Tibial artery (tissue), 4 donors: Measurements from ENCODE around the gene RAB42.
"Not testable (repeated sequence)": the region's sequence is repeated elsewhere in the genome, so short reads cannot be mapped to it uniquely, and the experiment has no call there.

Experiments used
- DNase-seq, 2 donors: peaks; one replicate each; pipeline ENCODE4 v3.0.0-alpha.2; 2019
- H3K27ac ChIP-seq, 2 donors: fragments of 200-600 bp; sonication (generic) in 1 of 2; 1 replicate in 1 of 2; 2 replicates in 1 of 2; pipeline ENCODE4 v1.5.1; 2018 to 2019; ENCODE audit warnings: mild to moderate bottlenecking in 1 of 2
- H3K27me3 ChIP-seq, 2 donors: fragments of 200-600 bp; sonication (generic) in 1 of 2; one replicate each; pipeline versions ENCODE4 v1.5.1 to v1.6.0; 2016 to 2019
- H3K36me3 ChIP-seq, 3 donors: fragments of 200-600 bp; sonication (generic) in 2 of 3; one replicate each; pipeline ENCODE4 v1.5.1; 2016 to 2019; ENCODE audit warnings: mild to moderate bottlenecking in 2 of 3
- H3K4me1 ChIP-seq, 4 donors: fragments of 200-600 bp; sonication (generic) in 2 of 4; 1 replicate in 3 of 4; 2 replicates in 1 of 4; pipeline ENCODE4 v1.5.1; 2016 to 2019
- H3K4me3 ChIP-seq, 2 donors: fragments of 200-600 bp; sonication (generic) in 1 of 2; 1 replicate in 1 of 2; 2 replicates in 1 of 2; pipeline ENCODE4 v1.5.1; 2018 to 2019; ENCODE audit warnings: mild to moderate bottlenecking in 2 of 2
- H3K9me3 ChIP-seq, 3 donors: fragments of 200-600 bp; sonication (generic) in 1 of 3; one replicate each; pipeline ENCODE4 v1.5.1; 2016 to 2019
- intact Hi-C: fragments of 100-400 bp; cut with DNase I; formaldehyde crosslinking; loops from one replicate; pipeline ENCODE4 v1.15.0; 2023; ENCODE audit warnings: low total_unique reads
- TF ChIP-seq, protein P1 (sequence below), 2 experiments: fragments of 200-600 bp in 1 of 2; fragments of 450-650 bp in 1 of 2; IDR thresholded peaks; one replicate each; pipeline ENCODE4 v1.5.1; 2017 to 2019; ENCODE audit warnings: antibody characterized with exemption in 2 of 2, mild to moderate bottlenecking in 1 of 2, moderate library complexity in 1 of 2

RAB42 gene

DNA sequence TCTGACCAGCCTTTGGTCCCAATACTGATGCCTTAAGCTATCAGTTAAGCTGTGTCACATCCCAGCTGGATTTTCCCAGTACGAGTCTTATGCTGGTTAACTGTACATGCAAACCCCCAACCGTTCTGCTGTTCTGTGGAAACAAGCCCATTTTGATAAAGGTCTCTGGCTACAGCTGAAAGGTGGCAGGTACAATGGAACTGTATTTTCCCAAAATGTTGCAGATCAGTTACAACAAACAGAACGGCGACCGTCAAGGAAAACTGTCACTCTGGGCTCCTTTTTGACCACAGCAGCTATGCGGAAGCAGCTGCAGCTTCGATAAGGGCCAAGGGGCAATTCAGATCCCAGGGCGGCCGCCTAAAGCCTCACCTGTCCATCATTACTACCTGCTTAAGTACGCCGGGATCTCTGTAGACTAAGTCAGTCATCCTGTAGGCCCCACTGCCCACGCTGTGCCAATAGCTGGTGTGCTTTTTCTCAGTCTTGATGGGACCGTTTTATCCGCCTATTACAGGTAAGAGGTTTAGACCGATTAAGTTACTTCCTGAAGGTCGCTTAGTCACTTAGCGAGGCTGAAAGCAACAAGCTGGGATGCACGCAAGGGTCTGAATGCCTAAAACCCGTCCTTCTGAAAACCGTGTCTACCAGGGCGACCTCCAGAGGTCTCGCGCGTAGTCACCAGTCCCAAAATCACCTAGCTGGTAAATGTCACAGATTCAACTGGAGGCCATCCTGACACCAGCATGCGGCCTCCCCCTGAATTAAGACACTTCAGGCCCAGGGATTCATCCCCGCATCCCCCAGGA lies 11.1 kb upstream of the RAB42 start:
- TF ChIP-seq, protein P1, sequence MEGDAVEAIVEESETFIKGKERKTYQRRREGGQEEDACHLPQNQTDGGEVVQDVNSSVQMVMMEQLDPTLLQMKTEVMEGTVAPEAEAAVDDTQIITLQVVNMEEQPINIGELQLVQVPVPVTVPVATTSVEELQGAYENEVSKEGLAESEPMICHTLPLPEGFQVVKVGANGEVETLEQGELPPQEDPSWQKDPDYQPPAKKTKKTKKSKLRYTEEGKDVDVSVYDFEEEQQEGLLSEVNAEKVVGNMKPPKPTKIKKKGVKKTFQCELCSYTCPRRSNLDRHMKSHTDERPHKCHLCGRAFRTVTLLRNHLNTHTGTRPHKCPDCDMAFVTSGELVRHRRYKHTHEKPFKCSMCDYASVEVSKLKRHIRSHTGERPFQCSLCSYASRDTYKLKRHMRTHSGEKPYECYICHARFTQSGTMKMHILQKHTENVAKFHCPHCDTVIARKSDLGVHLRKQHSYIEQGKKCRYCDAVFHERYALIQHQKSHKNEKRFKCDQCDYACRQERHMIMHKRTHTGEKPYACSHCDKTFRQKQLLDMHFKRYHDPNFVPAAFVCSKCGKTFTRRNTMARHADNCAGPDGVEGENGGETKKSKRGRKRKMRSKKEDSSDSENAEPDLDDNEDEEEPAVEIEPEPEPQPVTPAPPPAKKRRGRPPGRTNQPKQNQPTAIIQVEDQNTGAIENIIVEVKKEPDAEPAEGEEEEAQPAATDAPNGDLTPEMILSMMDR (IDR thresholded peaks at IDR 0.05), result no peak
- peak in 1 of 2 donors; percentile 67 for DNase-seq
- intact Hi-C loops, result no loop called here
- H3K27me3 ChIP-seq, result no peaks in the 10 kb centered on the region
- H3K4me1 ChIP-seq, result peaks cover 0 to 31% (median 16%) of the 10 kb centered on the region in 4 donors
- peak overlapping the region; percentile 81 to 88 for H3K27ac ChIP-seq
- H3K36me3 ChIP-seq, result peaks cover 33 to 43% (median 40%) of the 10 kb centered on the region in 3 donors
- H3K4me3 ChIP-seq, result peak overlapping the region; percentile 87 to 95
- no peaks in the 10 kb centered on the region for H3K9me3 ChIP-seq

DNA sequence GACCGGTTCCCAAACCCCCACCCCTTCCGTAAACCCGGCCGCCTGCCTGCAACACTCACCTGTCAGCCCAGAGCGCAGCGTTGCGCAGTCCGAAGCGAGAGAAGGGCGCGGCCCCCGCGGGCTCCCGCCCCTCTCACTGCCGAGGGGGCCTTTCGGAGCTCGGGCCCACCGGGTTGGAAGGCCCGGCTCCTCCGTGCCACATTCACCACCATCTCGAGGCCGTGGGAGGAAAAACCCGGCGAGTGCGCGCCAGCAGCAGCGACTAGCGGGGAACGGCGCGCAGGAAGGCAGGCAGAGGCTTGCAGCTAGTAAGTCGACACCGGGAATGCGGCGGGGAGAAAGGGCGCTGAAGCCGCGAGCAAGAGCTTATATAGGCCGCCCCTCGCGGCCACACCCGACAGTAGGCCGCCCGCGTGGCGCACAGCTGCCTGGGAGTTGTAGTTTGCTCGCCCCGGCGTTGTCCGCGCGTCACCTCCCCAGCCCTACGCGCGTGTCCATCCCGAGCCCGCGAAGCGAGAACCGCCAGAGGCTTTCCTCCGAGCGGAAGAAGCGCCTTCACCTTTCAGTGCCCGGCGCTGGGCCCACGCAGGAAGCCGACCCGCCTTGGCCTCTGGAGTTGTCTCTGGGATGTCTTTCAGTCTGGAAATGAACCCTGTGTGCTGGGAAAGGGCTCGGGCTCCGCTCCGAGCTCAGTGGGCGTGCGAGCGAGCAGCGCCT lies 10.4 kb upstream of the RAB42 start:
- H3K4me1 ChIP-seq, result peaks cover 0 to 31% (median 16%) of the 10 kb centered on the region in 4 donors
- H3K4me3 ChIP-seq, result peak overlapping the region; percentile 87 to 95
- H3K27ac ChIP-seq, result peak overlapping the region; percentile 81 to 88
- intact Hi-C loops, result no loop called here
- TF ChIP-seq, protein P1 (IDR thresholded peaks at IDR 0.05), result peak in 1 of 2 experiments; percentile 45
- H3K36me3 ChIP-seq, result peaks cover 30 to 35% (median 33%) of the 10 kb centered on the region in 3 donors
- no peaks in the 10 kb centered on the region for H3K9me3 ChIP-seq
- peak; percentile 96 to 98 for DNase-seq
- no peaks in the 10 kb centered on the region for H3K27me3 ChIP-seq

GRCh38 chr1:28582248-28582615 lies 9.8 kb upstream of the RAB42 start:
- intact Hi-C loops, result no loop called here
- H3K36me3 ChIP-seq, result peaks cover 25 to 30% (median 28%) of the 10 kb centered on the region in 3 donors
- peak in 1 of 2 donors; percentile 26 for DNase-seq
- peak overlapping the region; percentile 81 to 88 for H3K27ac ChIP-seq
- H3K4me3 ChIP-seq, result peak overlapping the region; percentile 87 to 95
- TF ChIP-seq, protein P1 (IDR thresholded peaks at IDR 0.05), result no peak
- H3K4me1 ChIP-seq, result peaks cover 0 to 31% (median 16%) of the 10 kb centered on the region in 4 donors
- no peaks in the 10 kb centered on the region for H3K27me3 ChIP-seq
- no peaks in the 10 kb centered on the region for H3K9me3 ChIP-seq

DNA sequence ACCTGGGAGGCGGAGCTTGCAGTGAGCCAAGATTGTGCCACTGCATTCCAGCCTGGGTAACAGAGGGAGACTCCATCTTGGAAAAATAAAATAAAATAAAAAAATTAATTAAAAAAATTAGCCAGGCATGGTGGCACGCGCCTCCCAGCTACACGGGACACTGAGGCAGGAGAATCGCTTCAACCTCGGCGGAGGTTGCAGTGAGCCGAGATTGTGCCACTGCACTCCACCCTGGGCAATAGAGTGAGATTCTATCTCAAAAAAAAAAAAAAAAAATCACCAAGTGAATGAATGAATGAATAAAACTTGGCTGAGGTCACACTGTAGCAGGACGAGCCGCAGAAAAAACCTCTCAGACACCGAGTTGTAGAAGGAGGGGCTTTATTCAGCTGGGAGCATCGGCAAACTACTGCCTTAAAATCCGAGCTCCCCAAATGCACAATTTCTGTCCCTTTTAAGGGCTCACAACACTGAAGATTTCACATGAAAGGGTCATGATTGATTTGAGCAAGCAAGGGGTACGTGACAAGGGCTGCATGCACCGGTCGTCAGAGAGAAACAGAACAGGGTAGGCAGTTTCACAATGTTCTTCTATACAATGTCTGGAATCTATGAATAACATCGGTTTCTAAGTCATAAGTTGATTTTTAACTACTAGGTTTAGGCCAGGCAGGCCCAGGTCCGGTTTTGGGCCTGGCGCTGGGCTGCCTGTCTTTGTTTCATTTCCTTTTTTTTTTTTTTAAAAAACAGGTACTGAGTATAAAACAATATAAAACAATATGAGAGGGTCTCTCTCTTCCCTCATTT lies 5.3 kb upstream of the RAB42 start:
- H3K9me3 ChIP-seq, intact Hi-C loops, H3K27me3 ChIP-seq, H3K4me3 ChIP-seq, H3K27ac ChIP-seq, DNase-seq, H3K36me3 ChIP-seq: not testable (repeated sequence)
- H3K4me1 ChIP-seq, result peaks cover 0 to 11% (median 3%) of the 10 kb centered on the region in 4 donors

GRCh38 chr1:28592321-28593071 lies 431 bp downstream of the RAB42 start:
- no peak for DNase-seq
- peak overlapping the region; percentile 52 to 63 for H3K4me3 ChIP-seq
- no peaks in the 10 kb centered on the region for H3K36me3 ChIP-seq
- TF ChIP-seq, protein P1 (IDR thresholded peaks at IDR 0.05), result no peak
- peak overlapping the region in 1 of 2 donors; percentile 30 for H3K27ac ChIP-seq
- peaks cover 0 to 15% (median 8%) of the 10 kb centered on the region in 4 donors for H3K4me1 ChIP-seq
- intact Hi-C loops, result no loop called here
- H3K27me3 ChIP-seq, result no peaks in the 10 kb centered on the region
- H3K9me3 ChIP-seq, result no peaks in the 10 kb centered on the region

DNA sequence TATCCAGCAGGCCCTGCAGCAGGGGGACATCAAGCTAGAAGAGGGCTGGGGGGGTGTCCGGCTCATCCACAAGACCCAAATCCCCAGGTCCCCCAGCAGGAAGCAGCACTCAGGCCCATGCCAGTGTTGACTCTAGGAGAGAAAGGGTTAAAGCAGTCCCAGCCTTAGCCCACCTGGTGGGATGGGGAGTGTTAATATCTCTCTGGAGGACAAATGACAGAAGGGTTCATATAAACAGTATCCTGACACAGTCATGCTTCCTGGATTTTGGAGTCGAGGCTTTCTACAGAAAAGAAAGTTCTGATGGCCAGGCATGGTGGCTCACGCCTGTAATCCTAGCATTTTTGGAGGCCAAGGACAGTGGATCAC lies 1.9 kb downstream of the RAB42 start:
- H3K27ac ChIP-seq, DNase-seq, H3K36me3 ChIP-seq, H3K4me3 ChIP-seq, H3K9me3 ChIP-seq, intact Hi-C loops, H3K27me3 ChIP-seq: not testable (repeated sequence)
- H3K4me1 ChIP-seq, result peaks cover 0 to 15% (median 8%) of the 10 kb centered on the region in 4 donors

- H3K4me3 ChIP-seq, intact Hi-C loops, H3K27me3 ChIP-seq, DNase-seq, H3K27ac ChIP-seq, H3K36me3 ChIP-seq, H3K9me3 ChIP-seq: not testable (repeated sequence)
- H3K4me1 ChIP-seq, result peaks cover 0 to 15% (median 8%) of the 10 kb centered on the region in 4 donors
These were observed 2.8 kb downstream of the RAB42 start for GRCh38 chr1:28594686-28595411.
